GM18867 (cell line): ENCODE data around the gene TMEM145.
A peak's percentile ranks its signal among the peaks of the same experiment; 100 is the strongest.

Source experiments
- ATAC-seq: cut with Tn5 transposase; IDR thresholded peaks from one replicate; pipeline ENCODE4 v1.9.1; 2021; ENCODE audit warnings: mild to moderate bottlenecking, moderate library complexity; ENCODE audit not compliant: unreplicated experiment

The TMEM145 gene

GRCh38 chr19:42277821-42278451 lies 35.2 kb upstream of the TMEM145 start:
- no peak for ATAC-seq

- ATAC-seq: no peak
These were observed 34.5 kb upstream of the TMEM145 start for GRCh38 chr19:42278452-42279154.

GRCh38 chr19:42279155-42279901 lies 33.8 kb upstream of the TMEM145 start:
- no peak for ATAC-seq

- ATAC-seq: peak; percentile 28
These were observed 33.0 kb upstream of the TMEM145 start for GRCh38 chr19:42279902-42280814.

GRCh38 chr19:42280815-42281145 lies 32.3 kb upstream of the TMEM145 start:
- no peak for ATAC-seq

- no peak for ATAC-seq
These were observed 31.8 kb upstream of the TMEM145 start for GRCh38 chr19:42281146-42281826.

GRCh38 chr19:42281827-42282762 lies 31.0 kb upstream of the TMEM145 start:
- no peak for ATAC-seq

- no peak for ATAC-seq
These were observed 30.3 kb upstream of the TMEM145 start for GRCh38 chr19:42282819-42283187.

- ATAC-seq: peak; percentile 45
These were observed 29.7 kb upstream of the TMEM145 start for GRCh38 chr19:42283188-42284065.

GRCh38 chr19:42284066-42284501 lies 29.0 kb upstream of the TMEM145 start:
- peak; percentile 35 for ATAC-seq

- ATAC-seq: no peak
These were observed 28.3 kb upstream of the TMEM145 start for GRCh38 chr19:42284591-42285341.

- ATAC-seq: no peak
These were observed 27.6 kb upstream of the TMEM145 start for GRCh38 chr19:42285541-42285941.

GRCh38 chr19:42285988-42286348 lies 27.1 kb upstream of the TMEM145 start:
- no peak for ATAC-seq

- no peak for ATAC-seq
These were observed 26.6 kb upstream of the TMEM145 start for GRCh38 chr19:42286349-42287016.

GRCh38 chr19:42287017-42287826 lies 25.9 kb upstream of the TMEM145 start:
- ATAC-seq: no peak

- no peak for ATAC-seq
These were observed 25.3 kb upstream of the TMEM145 start for GRCh38 chr19:42287827-42288107.

- ATAC-seq: no peak
These were observed 24.7 kb upstream of the TMEM145 start for GRCh38 chr19:42288387-42288786.
